Right forelimb (tissue), 1 donor: Measurements from ENCODE around the gene PARD3B.

Experiments used
- DNase-seq: peaks from one replicate; pipeline ENCODE4 v3.0.0-alpha.2; 2018

Gene PARD3B

GRCh38 chr2:205086662-205087061, 541.4 kb downstream of the PARD3B start:
- no peak for DNase-seq

- DNase-seq, result no peak
These were observed 542.6 kb downstream of the PARD3B start for GRCh38 chr2:205087862-205088261.

DNA sequence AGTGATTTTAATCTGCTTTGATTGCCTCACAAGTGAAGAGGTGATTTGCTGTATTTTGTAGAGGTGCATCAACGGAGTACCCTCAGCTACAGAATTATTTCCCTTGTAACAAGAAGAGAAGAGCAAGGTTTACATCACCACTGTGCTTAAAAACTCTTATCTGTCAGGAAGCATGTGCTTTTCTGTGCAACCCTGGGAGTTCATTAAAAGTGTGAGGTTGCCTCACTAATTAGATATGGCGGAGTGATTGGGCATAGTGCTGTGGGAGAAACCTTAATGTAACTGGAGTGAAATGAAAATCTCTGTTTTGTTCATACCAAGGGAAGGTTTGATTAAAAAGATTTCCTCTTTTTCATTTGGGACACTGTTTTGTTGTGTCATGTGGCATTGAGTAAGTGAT, 544.7 kb downstream of the PARD3B start:
- no peak for DNase-seq

DNA sequence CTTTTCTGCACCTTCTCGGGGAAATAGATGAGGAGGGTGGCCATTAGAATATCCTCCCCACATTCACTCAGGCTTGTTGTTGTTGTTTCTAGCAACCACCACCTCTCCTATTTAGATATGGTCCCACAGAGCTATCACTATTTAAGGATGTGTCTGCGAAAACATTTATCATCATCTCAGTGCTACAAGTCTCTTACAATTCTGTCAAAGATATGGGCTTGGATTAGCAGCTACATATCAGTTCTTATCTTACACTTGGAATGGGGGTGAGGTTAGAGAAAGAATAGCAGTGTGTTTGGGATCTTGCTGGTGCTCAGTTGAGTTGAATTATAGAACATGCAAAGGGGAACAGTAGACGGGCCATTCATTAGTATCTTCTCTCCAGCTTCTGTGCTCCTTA, 546.1 kb downstream of the PARD3B start:
- DNase-seq, result no peak

- DNase-seq, result no peak
These were observed 548.8 kb downstream of the PARD3B start for GRCh38 chr2:205094031-205094430.

- DNase-seq, result no peak
These were observed 558.4 kb downstream of the PARD3B start for GRCh38 chr2:205103699-205104098.

- DNase-seq, result no peak
These were observed 562.5 kb downstream of the PARD3B start for GRCh38 chr2:205107810-205108209.

- no peak for DNase-seq
These were observed 570.2 kb downstream of the PARD3B start for GRCh38 chr2:205115511-205115910.

- no peak for DNase-seq
These were observed 571.9 kb downstream of the PARD3B start for GRCh38 chr2:205117125-205117524.

DNA sequence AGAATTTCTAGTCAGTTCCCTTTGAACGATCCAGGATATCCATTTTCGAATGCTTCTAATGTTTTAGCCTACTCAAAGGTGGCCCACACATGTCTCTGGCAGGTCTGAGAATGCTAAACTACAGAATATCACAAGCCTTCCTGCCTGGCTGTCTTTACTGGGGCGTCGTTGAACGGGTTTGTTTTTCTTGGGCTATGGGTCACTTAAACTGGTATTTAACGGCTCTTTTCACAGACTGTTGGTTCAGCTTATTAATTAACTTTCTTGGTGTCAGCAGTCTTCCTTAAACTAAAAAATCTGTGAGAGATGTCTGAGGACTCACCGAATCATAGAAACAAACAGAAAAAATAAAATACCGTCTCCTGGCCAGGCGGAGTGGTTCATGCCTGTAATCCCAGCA, 573.9 kb downstream of the PARD3B start:
- DNase-seq, result no peak

DNA sequence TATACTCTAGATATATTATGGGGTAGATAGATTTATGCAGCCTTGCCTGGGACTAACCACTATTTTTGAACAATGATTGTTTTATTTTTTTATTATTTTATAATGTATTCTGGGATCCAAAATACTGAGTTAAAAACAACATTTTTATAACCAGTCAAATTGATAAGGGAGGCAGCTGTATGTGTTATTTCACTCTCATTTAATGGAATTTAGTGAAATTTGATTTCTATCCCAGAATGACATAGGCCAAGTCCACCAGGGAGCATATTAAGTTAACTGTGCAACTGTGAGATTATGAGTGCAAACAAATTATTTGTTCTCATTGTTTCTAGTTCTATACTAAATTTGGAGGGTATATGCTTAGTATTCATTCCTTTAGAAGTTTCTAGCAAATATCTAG, 583.5 kb downstream of the PARD3B start:
- no peak for DNase-seq

GRCh38 chr2:205129531-205129930, 584.3 kb downstream of the PARD3B start:
- no peak for DNase-seq

GRCh38 chr2:205130111-205130829, 585.0 kb downstream of the PARD3B start:
- no peak for DNase-seq

- no peak for DNase-seq
These were observed 588.3 kb downstream of the PARD3B start for GRCh38 chr2:205133544-205133943.

DNA sequence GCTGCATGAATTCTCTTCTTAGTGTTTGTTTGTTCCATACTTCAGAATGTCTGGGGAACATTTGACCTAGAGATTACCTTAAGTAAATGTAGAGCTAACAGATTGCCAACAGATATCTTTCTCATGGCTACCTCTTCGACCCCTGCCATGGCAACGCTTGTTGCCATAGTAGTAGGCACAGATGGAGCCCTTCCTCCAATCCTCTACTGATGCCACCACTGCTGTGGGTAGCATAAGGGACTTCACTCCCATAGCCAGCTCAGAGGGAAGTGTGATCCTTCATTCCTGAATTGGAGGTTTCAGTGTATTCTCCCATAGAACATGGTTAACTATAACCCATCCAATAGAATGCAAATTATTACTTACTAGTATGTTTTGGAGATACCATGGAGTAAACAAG, 593.5 kb downstream of the PARD3B start:
- DNase-seq, result no peak

- no peak for DNase-seq
These were observed 594.7 kb downstream of the PARD3B start for GRCh38 chr2:205139822-205140463.

- no peak for DNase-seq
These were observed 596.1 kb downstream of the PARD3B start for GRCh38 chr2:205141381-205141780.

- DNase-seq, result no peak
These were observed 600.6 kb downstream of the PARD3B start for GRCh38 chr2:205145888-205146287.

DNA sequence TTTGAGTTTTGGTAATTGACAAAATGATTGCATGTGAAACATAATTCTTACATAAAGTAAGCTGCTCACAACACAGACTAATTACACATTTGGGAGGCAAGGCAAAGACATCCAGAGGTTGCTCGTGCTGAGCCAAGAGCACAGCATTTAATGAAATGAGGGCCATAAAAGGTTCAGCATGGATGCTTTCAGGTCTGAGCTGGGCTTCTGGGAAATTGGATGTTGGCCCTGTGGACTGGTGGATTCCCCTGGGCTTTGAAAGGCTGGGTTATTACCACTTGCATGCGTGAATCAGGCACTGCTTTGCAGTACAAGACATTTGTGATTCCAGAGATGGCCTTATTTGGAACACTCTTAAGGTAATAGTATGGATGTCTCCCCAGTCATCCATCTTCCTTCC, 603.5 kb downstream of the PARD3B start:
- no peak for DNase-seq

- DNase-seq, result no peak
These were observed 611.2 kb downstream of the PARD3B start for GRCh38 chr2:205156457-205156856.

GRCh38 chr2:205158404-205158803, 613.1 kb downstream of the PARD3B start:
- no peak for DNase-seq

DNA sequence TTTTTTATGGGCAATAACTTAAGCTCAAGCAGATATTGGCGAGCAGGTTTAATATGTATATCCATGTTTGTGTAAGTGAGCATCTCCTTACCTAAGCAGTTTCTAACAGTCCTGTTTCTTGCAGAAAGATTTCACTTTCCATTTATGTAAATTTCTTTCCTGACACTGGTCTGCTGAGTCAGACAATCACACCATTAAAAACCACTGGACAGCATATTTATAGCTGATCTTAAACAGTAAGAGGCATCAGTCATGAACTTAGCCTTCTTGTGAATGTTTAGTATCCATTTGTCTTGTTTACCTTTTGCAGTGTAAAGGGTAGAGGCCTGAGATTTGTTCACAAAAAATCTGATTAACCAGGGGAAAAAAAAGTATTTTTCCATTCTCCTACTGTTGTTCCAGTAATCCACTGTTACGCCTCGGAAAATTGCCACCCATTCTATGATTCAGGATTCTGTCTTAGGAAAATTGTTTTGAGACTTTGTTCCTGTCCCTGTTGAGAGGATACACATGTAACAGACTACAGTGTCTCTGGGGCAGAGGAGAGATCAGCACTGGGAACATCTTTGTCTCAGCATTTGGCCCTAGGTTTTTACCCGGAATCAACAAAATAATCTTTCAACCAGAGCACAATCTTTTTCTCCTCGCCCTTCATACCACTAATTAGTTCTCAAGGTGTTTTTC, 616.0 kb downstream of the PARD3B start:
- DNase-seq, result no peak

GRCh38 chr2:205166745-205167144, 621.5 kb downstream of the PARD3B start:
- DNase-seq, result no peak

GRCh38 chr2:205169012-205169411, 623.7 kb downstream of the PARD3B start:
- no peak for DNase-seq
